GM21381 (cell line): ENCODE results near the gene MPO.

ENCODE experiments used
- ATAC-seq: cut with Tn5 transposase; IDR thresholded peaks from one replicate; pipeline ENCODE4 v1.9.1; 2021; ENCODE audit warnings: mild to moderate bottlenecking, moderate library complexity; ENCODE audit not compliant: unreplicated experiment

Gene MPO

GRCh38 chr17:58319173-58320162 lies 38.7 kb upstream of the MPO start:
- no peak for ATAC-seq

GRCh38 chr17:58318627-58319172 lies 38.0 kb upstream of the MPO start:
- ATAC-seq = no peak

- ATAC-seq = no peak
Observed at GRCh38 chr17:58318065-58318481, 37.3 kb upstream of the MPO start.

- peak; percentile 70 for ATAC-seq
Observed at GRCh38 chr17:58317421-58318064, 36.8 kb upstream of the MPO start.

GRCh38 chr17:58316260-58316960 lies 35.7 kb upstream of the MPO start:
- no peak for ATAC-seq

GRCh38 chr17:58315750-58316149 lies 35.0 kb upstream of the MPO start:
- no peak for ATAC-seq

- no peak for ATAC-seq
Observed at GRCh38 chr17:58315281-58315711, 34.6 kb upstream of the MPO start.

GRCh38 chr17:58314706-58315015 lies 33.9 kb upstream of the MPO start:
- ATAC-seq = no peak

GRCh38 chr17:58313815-58314705 lies 33.3 kb upstream of the MPO start:
- ATAC-seq = no peak

- ATAC-seq = no peak
Observed at GRCh38 chr17:58312829-58313228, 32.1 kb upstream of the MPO start.

- no peak for ATAC-seq
Observed at GRCh38 chr17:58312021-58312630, 31.4 kb upstream of the MPO start.

GRCh38 chr17:58311429-58311894 lies 30.7 kb upstream of the MPO start:
- no peak for ATAC-seq

- ATAC-seq = no peak
Observed at GRCh38 chr17:58310511-58311428, 30.0 kb upstream of the MPO start.

GRCh38 chr17:58309918-58310259 lies 29.2 kb upstream of the MPO start:
- ATAC-seq = no peak

GRCh38 chr17:58308985-58309917 lies 28.5 kb upstream of the MPO start:
- ATAC-seq = no peak

- no peak for ATAC-seq
Observed at GRCh38 chr17:58308173-58308984, 27.6 kb upstream of the MPO start.
